M059J (cell line): ENCODE measurements around the gene IL1B. TPM values are rescaled to one million over a fixed set of nuclear protein-coding genes. Genes with fewer than 3 reads are reported as not detected.
A peak's percentile ranks its signal among the peaks of the same experiment; 100 is the strongest.

Experiments
- DNase-seq: peaks from one replicate; pipeline ENCODE4 v3.0.0-alpha.2; 2012; ENCODE audit warnings: low read depth
- total RNA-seq: library from RNA; depleted of rRNA; stranded (reverse); fragments of >200 nt; shearing (Covaris generic); gene quantifications from 2 replicates; pipeline ENCODE4 v1.2.3, GENCODE V29; 2014; rRNA removed

The IL1B gene
- 2.6 and 4.2 TPM in 2 replicates for total RNA-seq

GRCh38 chr2:112836695-112837117 lies at the start of gene IL1B:
IL1B (minus strand) TSS chr2:112836779; CDS start chr2:112836229, 550 bp downstream.
- peak; percentile 86 for DNase-seq

DNA sequence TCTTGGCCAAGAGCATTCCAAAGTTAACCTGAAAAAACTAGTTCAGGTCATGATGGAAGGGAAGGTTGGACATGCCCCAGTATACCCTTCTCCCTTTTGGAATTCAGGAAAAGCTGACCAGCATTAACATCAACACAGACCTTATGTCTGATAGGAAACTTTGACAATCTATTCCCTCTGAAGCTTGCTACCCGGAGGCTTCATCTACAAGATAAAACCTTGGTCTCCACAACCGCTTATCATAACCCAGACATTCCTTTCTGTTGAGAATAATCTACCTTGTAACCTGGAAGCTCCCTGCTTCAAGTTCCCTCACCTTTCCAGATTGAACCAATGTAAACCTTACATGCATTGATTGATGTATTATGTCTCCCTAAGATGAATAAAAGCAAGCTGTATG lies 49.7 kb upstream of the IL1B start:
- no peak for DNase-seq

DNA sequence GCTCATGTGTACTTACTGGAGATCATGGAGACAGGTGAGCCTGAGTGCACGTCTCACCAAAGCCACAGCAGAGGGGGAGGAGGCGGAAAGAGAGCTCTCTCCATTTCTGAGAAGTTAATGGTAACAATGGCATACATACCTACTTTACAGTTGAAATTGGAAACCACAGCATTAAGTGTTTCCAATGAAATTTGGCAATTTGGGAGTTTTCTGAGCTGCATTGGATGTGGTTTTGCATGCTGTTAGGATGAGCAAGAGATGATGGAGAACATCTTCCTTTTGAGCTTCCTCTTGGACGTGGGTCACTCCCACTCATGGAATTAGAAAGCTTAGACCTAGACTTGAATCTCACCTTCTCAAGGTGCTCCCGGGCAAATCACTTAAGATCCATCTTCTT lies 48.9 kb upstream of the IL1B start:
- DNase-seq, result no peak

DNA sequence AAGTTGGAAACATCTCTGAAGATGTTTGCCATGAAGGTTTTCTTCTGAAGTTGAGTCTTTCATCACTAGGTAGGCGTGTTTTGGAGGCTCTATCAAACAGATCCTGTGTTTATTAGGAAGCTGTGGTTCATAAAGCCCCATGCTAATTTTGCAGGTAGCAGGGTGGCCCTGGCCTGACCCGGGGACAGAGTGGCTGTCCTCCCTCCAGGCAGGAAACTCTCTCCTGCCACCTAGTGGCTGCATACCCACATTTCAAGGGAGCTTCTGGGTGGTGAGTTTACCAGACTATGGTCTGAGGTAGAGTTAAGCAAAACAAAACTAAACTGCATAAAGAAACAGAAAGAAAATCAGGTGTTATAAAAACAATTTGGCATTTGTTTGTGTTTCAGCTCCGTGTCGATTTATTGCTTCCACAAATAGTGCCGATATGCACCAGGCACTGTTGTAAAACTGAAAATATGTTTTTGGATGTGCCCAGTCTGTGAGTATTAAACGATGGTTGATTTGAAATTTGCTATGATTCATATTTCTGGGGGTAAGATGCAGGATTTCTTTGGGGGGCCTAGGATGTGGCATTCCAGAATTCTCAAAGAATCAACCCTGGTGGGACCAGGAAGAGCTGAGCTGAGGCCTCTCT lies 48.4 kb upstream of the IL1B start:
- no peak for DNase-seq

GRCh38 chr2:112883669-112884068 lies 47.1 kb upstream of the IL1B start:
- DNase-seq, result no peak

- DNase-seq, result peak; percentile 94
These were observed 44.8 kb upstream of the IL1B start for GRCh38 chr2:112881217-112881985.

- DNase-seq, result peak; percentile 22
These were observed 44.1 kb upstream of the IL1B start for GRCh38 chr2:112880696-112881095.

DNA sequence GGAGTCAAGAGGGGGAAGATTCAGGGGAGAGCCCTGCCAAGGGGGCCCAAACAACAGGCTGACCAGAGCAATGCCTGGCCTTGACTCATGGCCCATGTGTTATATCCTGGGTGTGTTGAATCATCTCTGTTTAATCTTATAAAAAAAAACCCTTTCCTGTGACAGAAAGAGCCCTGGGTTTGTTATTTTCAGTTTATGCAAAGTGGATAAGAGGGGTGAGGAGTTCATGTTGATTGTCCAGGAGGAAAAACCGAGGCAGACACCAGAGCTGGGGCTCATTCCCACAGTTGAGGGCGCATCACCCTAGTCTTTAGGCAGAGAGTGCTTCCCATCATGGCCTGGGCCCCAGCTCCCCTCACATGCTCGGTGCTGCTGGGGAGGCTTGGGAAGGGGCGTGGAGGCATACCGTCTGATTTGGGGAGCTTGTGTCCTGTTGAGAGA lies 43.5 kb upstream of the IL1B start:
- peak; percentile 87 for DNase-seq

GRCh38 chr2:112879491-112880041 lies 43.0 kb upstream of the IL1B start:
- DNase-seq, result no peak

- DNase-seq, result peak; percentile 65
These were observed 40.8 kb upstream of the IL1B start for GRCh38 chr2:112877423-112877822.

DNA sequence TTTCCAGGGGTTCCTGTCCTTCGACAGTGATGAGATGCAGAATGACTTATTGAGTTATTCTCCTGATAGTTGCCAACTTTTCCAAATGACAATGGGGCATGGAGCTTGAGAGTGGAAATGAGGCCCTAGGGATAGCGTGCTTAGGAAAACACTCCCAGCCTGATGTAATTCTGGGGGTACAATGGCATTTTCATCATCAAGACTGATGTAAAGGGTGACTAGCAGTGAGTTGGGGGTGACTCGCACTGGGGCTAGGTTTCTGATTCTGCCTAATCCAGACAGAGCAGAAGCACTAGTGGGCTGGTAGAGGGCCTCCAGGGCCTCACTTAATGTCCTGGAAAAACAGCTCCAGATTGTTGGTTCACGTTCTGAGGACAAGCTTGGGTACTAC lies 40.4 kb upstream of the IL1B start:
- DNase-seq, result no peak

GRCh38 chr2:112876257-112876970 lies 39.8 kb upstream of the IL1B start:
- no peak for DNase-seq

GRCh38 chr2:112870841-112871835 lies 34.6 kb upstream of the IL1B start:
- no peak for DNase-seq

GRCh38 chr2:112869258-112869842 lies 32.8 kb upstream of the IL1B start:
- DNase-seq, result peak; percentile 98

DNA sequence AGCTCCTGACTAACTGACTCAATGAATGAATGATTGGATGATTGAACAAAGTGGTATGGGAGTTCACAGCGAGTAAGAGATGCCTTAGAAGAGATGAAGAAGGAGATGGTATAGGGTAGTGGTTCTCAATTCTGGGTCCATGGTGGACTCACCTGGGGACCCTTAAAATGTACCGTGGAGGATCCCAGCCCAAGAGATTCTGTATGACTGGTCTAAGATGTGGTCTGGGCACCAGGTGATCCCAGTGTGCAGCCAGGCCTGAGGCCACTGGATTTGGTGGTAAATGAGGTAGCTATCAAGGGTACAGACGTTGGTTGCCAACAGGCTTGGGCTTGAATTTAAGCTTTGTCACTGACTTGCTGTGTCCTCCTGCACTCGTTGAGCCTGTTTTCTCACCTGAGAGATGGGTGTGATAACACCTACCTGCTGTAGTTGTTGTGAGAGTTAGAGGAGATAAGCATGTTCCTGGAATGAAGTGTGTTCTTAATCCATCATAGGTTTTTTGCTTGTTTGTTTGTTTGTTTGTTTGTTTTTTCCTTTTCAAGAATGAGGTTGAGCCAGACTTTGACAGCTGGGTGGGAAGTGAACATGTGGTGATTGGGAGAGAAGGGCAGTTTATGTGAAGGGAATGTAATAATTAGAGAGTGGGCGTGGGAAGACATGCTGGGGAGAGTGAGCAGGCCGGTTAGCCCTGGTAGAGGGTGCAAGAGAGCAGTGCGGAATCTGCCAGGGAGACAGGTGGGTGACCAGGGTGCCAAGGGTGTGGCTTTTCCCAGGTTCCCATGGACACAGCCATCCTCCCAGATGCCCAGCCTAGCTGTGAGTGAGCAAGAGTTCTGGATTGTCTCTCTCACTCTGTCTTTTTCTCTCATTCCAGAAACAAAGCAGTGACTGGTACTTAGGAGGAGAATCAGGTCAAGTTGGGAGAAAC lies 31.4 kb upstream of the IL1B start:
- no peak for DNase-seq

- DNase-seq, result no peak
These were observed 29.7 kb upstream of the IL1B start for GRCh38 chr2:112866128-112866835.

- DNase-seq, result no peak
These were observed 27.5 kb upstream of the IL1B start for GRCh38 chr2:112864072-112864471.

GRCh38 chr2:112859406-112860183 lies 23.0 kb upstream of the IL1B start:
- peak; percentile 36 for DNase-seq
